GM12892 (cell line): ENCODE measurements around the gene CPB2.

Source experiments
- POLR2AphosphoS5 ChIP-seq: IDR thresholded peaks from 2 replicates; pipeline ENCODE4 v1.6.1; 2011; ENCODE audit warnings: low read depth, low read length, control low read depth
- TAF1 ChIP-seq: IDR thresholded peaks from 2 replicates; pipeline ENCODE4 v1.6.1; 2011; ENCODE audit warnings: low read depth, mild to moderate bottlenecking, control low read depth, low read length, borderline replicate concordance

- TF ChIP-seq POLR2AphosphoS5 (no peak), TAF1 (no peak)
Observed at GRCh38 chr13:46109451-46109850, 4.6 kb upstream of the CPB2 start.
